Measurements from ENCODE around the gene CTRL.

GRCh38 chr16:67949645-67950044 is 18.0 kb upstream of the CTRL start:
- no peak for TF ChIP-seq CTCF (IDR thresholded peaks at IDR 0.05)
- no peak for TF ChIP-seq POLR2A (IDR thresholded peaks at IDR 0.05)
